Endothelial cell of umbilical vein (primary cell): Measurements from ENCODE around the gene WDR49. TPM values are rescaled to one million over a fixed set of nuclear protein-coding genes. Genes with fewer than 3 reads are reported as not detected.

Source experiments
- BruUV-seq: library from RNA; stranded (reverse); fragments of 400-500 nt; replicated peaks from 2 replicates; lab custom pipeline; 2021; lab: Mats Ljungman, UMichigan
- CTCF ChIA-PET: fragments of 300-600, 350-600 bp; sonication (Branson Sonifier 250); formaldehyde crosslinking; loops from one replicate; lab custom pipeline; 2021; ENCODE audit warnings: antibody characterized with exemption, inconsistent platforms; lab: Charles Lee
- POLR2A ChIA-PET: fragments of 300-600, 350-600 bp; sonication (Branson Sonifier 250); formaldehyde crosslinking; loops from one replicate; lab custom pipeline; 2021; ENCODE audit warnings: antibody characterized with exemption, inconsistent platforms; lab: Charles Lee
- DNase-seq: peaks from one replicate; pipeline ENCODE4 v3.0.0-alpha.2; 2011; ENCODE audit warnings: low read depth, low spot score
- FAIRE-seq: peaks from 2 replicates; lab custom pipeline; 2011; peaks lifted over from hg19 to GRCh38; lab: Jason Lieb, UNC
- H2AFZ ChIP-seq: 2 replicates; pipeline ENCODE4 v1.6.0; 2012; ENCODE audit warnings: low read depth, low read length, control low read depth, inconsistent platforms
- H3K27ac ChIP-seq: 2 replicates; pipeline ENCODE4 v1.5.1; 2011; ENCODE audit warnings: low read depth, mild to moderate bottlenecking, control low read depth, low read length, moderate library complexity; ENCODE audit not compliant: insufficient read depth
- H3K27me3 ChIP-seq, 2 experiments: 2 replicates each; pipeline versions ENCODE4 v1.6.0 to v1.6.1; 2011; ENCODE audit warnings: low read length in 2 of 2, mixed read lengths in 1 of 2; ENCODE audit not compliant: control insufficient read depth in 2 of 2, insufficient read depth in 2 of 2
- H3K36me3 ChIP-seq, 2 experiments: 2 replicates in 1 of 2; 3 replicates in 1 of 2; pipeline ENCODE4 v1.5.1; 2011; ENCODE audit warnings: low read length in 2 of 2, mild to moderate bottlenecking in 1 of 2, moderate library complexity in 1 of 2; ENCODE audit not compliant: control insufficient read depth in 2 of 2, insufficient read depth in 2 of 2; ENCODE audit errors: extremely low read depth in 1 of 2
- H3K4me1 ChIP-seq: 3 replicates; pipeline ENCODE4 v1.5.1; 2011; ENCODE audit warnings: mild to moderate bottlenecking, low read length; ENCODE audit not compliant: control insufficient read depth, insufficient read depth; ENCODE audit errors: extremely low read depth
- H3K4me2 ChIP-seq: 2 replicates; pipeline ENCODE4 v1.6.1; 2011; ENCODE audit warnings: low read length, control low read depth, mixed read lengths; ENCODE audit not compliant: insufficient read depth
- H3K4me3 ChIP-seq, 3 experiments: fragments of 200-600 bp in 1 of 3; sonication (generic), shearing (Covaris generic) in 1 of 3; replicated peaks in 1 of 3; 2 replicates each; pipeline ENCODE4 v1.5.1; 2011 to 2016; ENCODE audit warnings: control low read depth in 3 of 3, low read length in 3 of 3, mild to moderate bottlenecking in 2 of 3, inconsistent platforms in 1 of 3, low read depth in 1 of 3, moderate library complexity in 1 of 3; ENCODE audit not compliant: insufficient read depth in 1 of 3
- H3K79me2 ChIP-seq: 2 replicates; pipeline ENCODE4 v1.6.0; 2012; ENCODE audit warnings: low read length, inconsistent platforms; ENCODE audit not compliant: control insufficient read depth, insufficient read depth
- H3K9ac ChIP-seq: replicated peaks from 2 replicates; pipeline ENCODE3; 2011; ENCODE audit warnings: low read length, control low read depth; ENCODE audit not compliant: insufficient read depth; ENCODE audit errors: extremely low read depth
- H3K9me1 ChIP-seq: replicated peaks from 3 replicates; pipeline ENCODE4 v1.6.0; 2011; ENCODE audit warnings: mild to moderate bottlenecking, low read length; ENCODE audit not compliant: control insufficient read depth, insufficient read depth; ENCODE audit errors: extremely low read depth
- H3K9me3 ChIP-seq: replicated peaks from 2 replicates; pipeline ENCODE4 v1.5.1; 2012; ENCODE audit warnings: low read length, inconsistent platforms; ENCODE audit not compliant: control insufficient read depth, insufficient read depth
- H4K20me1 ChIP-seq: replicated peaks from 2 replicates; pipeline ENCODE3; 2011; ENCODE audit warnings: mild to moderate bottlenecking, low read length; ENCODE audit not compliant: control insufficient read depth, insufficient read depth; ENCODE audit errors: extremely low read depth
- CTCF ChIP-seq, 2 donors: IDR thresholded peaks; 1 replicate in 1 of 2; 2 replicates in 1 of 2; pipeline ENCODE4 v1.5.1; 2011; ENCODE audit warnings: low read length in 2 of 2, mild to moderate bottlenecking in 2 of 2, moderate library complexity in 2 of 2, control low read depth in 1 of 2, inconsistent platforms in 1 of 2, low read depth in 1 of 2; ENCODE audit not compliant: insufficient read depth in 1 of 2; ENCODE audit errors: extremely low read depth in 1 of 2
- EZH2 ChIP-seq: IDR thresholded peaks from 2 replicates; pipeline ENCODE4 v1.6.1; 2012; ENCODE audit warnings: borderline replicate concordance, low read depth, mild to moderate bottlenecking, moderate library complexity, low read length, inconsistent platforms; ENCODE audit not compliant: severe bottlenecking
- FOS ChIP-seq: IDR thresholded peaks from 2 replicates; pipeline ENCODE4 v1.6.1; 2011; ENCODE audit warnings: mild to moderate bottlenecking, low read length, moderate library complexity, borderline replicate concordance; ENCODE audit not compliant: insufficient read depth
- GATA2 ChIP-seq: IDR thresholded peaks from 2 replicates; pipeline ENCODE4 v1.7.0; 2011; ENCODE audit warnings: low read depth, mild to moderate bottlenecking, moderate library complexity, mixed read lengths, low read length; ENCODE audit not compliant: insufficient read length, insufficient read depth
- JUN ChIP-seq: IDR thresholded peaks from 2 replicates; pipeline ENCODE4 v1.6.1; 2011; ENCODE audit warnings: borderline replicate concordance, low read depth; ENCODE audit not compliant: insufficient read length, insufficient read depth
- MAX ChIP-seq: IDR thresholded peaks from 2 replicates; pipeline ENCODE4 v1.6.1; 2011; ENCODE audit not compliant: insufficient read depth, insufficient read length
- MYC ChIP-seq: IDR thresholded peaks from one replicate; pipeline ENCODE4 v1.6.1; 2011; ENCODE audit warnings: mild to moderate bottlenecking, low read depth, low read length
- POLR2A ChIP-seq: IDR thresholded peaks from 2 replicates; pipeline ENCODE4 v1.6.1; 2012; ENCODE audit warnings: low read depth, mild to moderate bottlenecking, control low read depth, low read length
- POLR2AphosphoS5 ChIP-seq: IDR thresholded peaks from 2 replicates; pipeline ENCODE4 v1.6.1; 2012; ENCODE audit warnings: low read depth, mild to moderate bottlenecking, control low read depth, low read length, moderate library complexity; ENCODE audit not compliant: insufficient read depth
- dilution Hi-C: fragments of 300-500 bp; cut with MboI; formaldehyde crosslinking; loops from one replicate; pipeline ENCODE4 v1.15.0; 2019; ENCODE audit warnings: low sequenced_read_pairs; ENCODE audit not compliant: extremely low pct_ligation_motif_present
- intact Hi-C: fragments of 100-400 bp; cut with micrococcal nuclease; formaldehyde crosslinking; loops from one replicate; pipeline ENCODE4 v1.10.0; 2022
- polyA plus RNA-seq, 4 experiments: library from polyadenylated mRNA; depleted of rRNA in 3 of 4; stranded (reverse) in 3 of 4; unstranded in 1 of 4; fragments of >200 nt; gene quantifications; 2 replicates each; pipeline versions ENCODE4 v1.2.1 to v1.2.3, GENCODE V29; 2011 to 2012; ENCODE audit warnings: missing spikeins in 1 of 4
- total RNA-seq: library from RNA; stranded (reverse); gene quantifications from 2 replicates; pipeline ENCODE4 v1.2.3, GENCODE V29; 2021

The WDR49 gene
- total and polyA plus RNA-seq, 2 donors (not counting 3 experiments of a cell fraction or from before 2014, with no cell fraction given), result not detected

- H3K9me3 ChIP-seq, result no peaks in the 10 kb centered on the region
- TF ChIP-seq CTCF (IDR thresholded peaks at IDR 0.05; ENCODE audit: extremely low read depth in 1 of 2, insufficient read depth in 1 of 2, low read depth in 1 of 2, low read length in 2 of 2), result no peak
- TF ChIP-seq JUN, result no peak
- TF ChIP-seq POLR2AphosphoS5, result no peak
- no peak for TF ChIP-seq GATA2
- no peak for TF ChIP-seq MAX
- TF ChIP-seq MYC, result no peak
- TF ChIP-seq EZH2, result no peak
- no peak for TF ChIP-seq POLR2A
- no peak for TF ChIP-seq FOS
- intact Hi-C loops, result no loop called here
- no peaks in the 10 kb centered on the region for H4K20me1 ChIP-seq
- dilution Hi-C loops, result no loop called here
- H2AFZ ChIP-seq, result no peak overlapping the region
- H3K4me2 ChIP-seq, result no peak overlapping the region
- H3K36me3 ChIP-seq, result no peaks in the 10 kb centered on the region
- no peaks in the 10 kb centered on the region for H3K4me1 ChIP-seq
- H3K9ac ChIP-seq, result no peak overlapping the region
- BruUV-seq, result no TSS peak
- H3K27ac ChIP-seq, result no peak overlapping the region
- CTCF ChIA-PET, result no interaction called here
- no peak for FAIRE-seq
- H3K79me2 ChIP-seq, result no peaks in the 10 kb centered on the region
- no peak overlapping the region for H3K4me3 ChIP-seq
- no peak for DNase-seq
- POLR2A ChIA-PET, result no interaction called here
- no peaks in the 10 kb centered on the region for H3K9me1 ChIP-seq
- H3K27me3 ChIP-seq, result no peaks in the 10 kb centered on the region
These were observed 80.8 kb downstream of the WDR49 start for GRCh38 chr3:167572991-167573390.
